WTC11 (cell line): Measurements from ENCODE around the gene TRAP1.

Source experiments
- GABPB1 ChIP-seq: sonication (generic); formaldehyde crosslinking; IDR thresholded peaks from 2 replicates; pipeline ENCODE4 v1.8.1; 2023; ENCODE audit warnings: mild to moderate bottlenecking, missing genetic modification reagents
- GTF2I ChIP-seq: fragments of 250-450 bp; sonication (Bioruptor Pico); conservative IDR thresholded peaks from 2 replicates; pipeline ENCODE4 v1.4.0; 2021; ENCODE audit warnings: mild to moderate bottlenecking
- NFYB ChIP-seq: sonication (generic); formaldehyde crosslinking; conservative IDR thresholded peaks from 2 replicates; pipeline ENCODE4 v1.8.0; 2022; ENCODE audit warnings: low read depth, missing genetic modification reagents
- SOX15 ChIP-seq: fragments of 250-450 bp; sonication (Bioruptor Pico); IDR thresholded peaks from 2 replicates; pipeline ENCODE4 v1.9.0; 2021; ENCODE audit warnings: mild to moderate bottlenecking
- TF ChIP-seq, protein P1 (sequence below): sonication (generic); formaldehyde crosslinking; IDR thresholded peaks from 2 replicates; pipeline ENCODE4 v1.8.1; 2023; ENCODE audit warnings: mild to moderate bottlenecking, moderate library complexity, missing genetic modification reagents
- TF ChIP-seq, protein P2 (sequence below): sonication (generic); formaldehyde crosslinking; IDR thresholded peaks from 2 replicates; pipeline ENCODE4 v1.8.1; 2023; ENCODE audit warnings: mild to moderate bottlenecking, missing genetic modification reagents, moderate library complexity
- TF ChIP-seq, protein P3 (sequence below): fragments of 200-600 bp; IDR thresholded peaks from 2 replicates; pipeline ENCODE4 v1.8.0; 2022; ENCODE audit warnings: antibody characterized with exemption
- TF ChIP-seq, protein P4 (sequence below): sonication (generic); formaldehyde crosslinking; IDR thresholded peaks from 2 replicates; pipeline ENCODE4 v1.8.1; 2022; ENCODE audit warnings: mild to moderate bottlenecking, moderate library complexity, missing genetic modification reagents
- TF ChIP-seq, protein P5 (sequence below): sonication (generic); formaldehyde crosslinking; IDR thresholded peaks from 2 replicates; pipeline ENCODE4 v1.8.1; 2022; ENCODE audit warnings: low read depth, mild to moderate bottlenecking, moderate library complexity, missing genetic modification reagents, borderline replicate concordance
- TF ChIP-seq, protein P6 (sequence below): sonication (generic); formaldehyde crosslinking; IDR thresholded peaks from 2 replicates; pipeline ENCODE4 v1.8.0; 2022; ENCODE audit warnings: mild to moderate bottlenecking, missing genetic modification reagents
- TF ChIP-seq, protein P7 (sequence below): sonication (generic); formaldehyde crosslinking; IDR thresholded peaks from 2 replicates; pipeline ENCODE4 v1.8.1; 2022; ENCODE audit warnings: low read depth, missing genetic modification reagents, borderline replicate concordance
- TF ChIP-seq, protein P8 (sequence below): sonication (generic); formaldehyde crosslinking; IDR thresholded peaks from 2 replicates; pipeline ENCODE4 v1.8.1; 2023; ENCODE audit warnings: mild to moderate bottlenecking, missing genetic modification reagents, borderline replicate concordance
- TF ChIP-seq, protein P9 (sequence below): sonication (generic); formaldehyde crosslinking; IDR thresholded peaks from 2 replicates; pipeline ENCODE4 v1.8.0; 2022; ENCODE audit warnings: mild to moderate bottlenecking, missing genetic modification reagents
- TF ChIP-seq, protein P10 (sequence below): sonication (generic); formaldehyde crosslinking; IDR thresholded peaks from 2 replicates; pipeline ENCODE4 v1.8.1; 2022; ENCODE audit warnings: missing genetic modification reagents, borderline replicate concordance

DNA sequence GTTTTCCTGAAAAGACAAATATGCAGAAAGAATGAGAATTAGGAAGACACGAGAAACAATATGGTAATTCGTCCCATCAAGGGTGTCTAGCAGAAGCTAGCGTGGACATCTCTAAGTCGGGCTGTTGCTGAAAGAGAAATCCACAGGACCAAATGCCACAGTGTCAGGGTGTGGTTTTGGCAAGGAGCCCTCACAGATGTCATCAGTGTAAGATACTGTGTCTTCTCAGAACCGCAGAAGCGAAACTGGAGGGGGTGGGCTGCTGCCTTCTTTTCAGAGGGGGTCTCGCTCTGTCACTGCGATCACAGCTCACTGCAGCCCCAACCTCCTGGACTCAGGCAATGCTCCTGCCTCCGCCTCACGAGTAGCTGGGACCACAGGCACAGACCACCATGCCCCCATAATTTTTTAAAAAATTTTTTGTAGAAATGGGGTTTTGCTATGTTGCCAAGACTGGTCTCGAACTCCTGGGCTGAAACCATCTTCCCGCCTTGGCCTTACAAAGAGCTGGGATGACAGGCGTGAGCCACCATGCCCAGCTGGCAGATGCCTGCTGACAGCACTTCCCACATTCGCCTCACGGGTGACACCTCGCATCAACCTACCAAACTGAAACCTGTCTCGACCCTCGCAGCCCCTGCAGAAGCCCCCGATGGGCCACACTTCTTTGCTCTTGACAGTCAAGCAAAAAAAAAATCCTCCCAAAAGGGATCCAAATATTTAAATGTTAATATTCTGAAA lies 26.2 kb downstream of the TRAP1 start:
- TF ChIP-seq, protein P1, sequence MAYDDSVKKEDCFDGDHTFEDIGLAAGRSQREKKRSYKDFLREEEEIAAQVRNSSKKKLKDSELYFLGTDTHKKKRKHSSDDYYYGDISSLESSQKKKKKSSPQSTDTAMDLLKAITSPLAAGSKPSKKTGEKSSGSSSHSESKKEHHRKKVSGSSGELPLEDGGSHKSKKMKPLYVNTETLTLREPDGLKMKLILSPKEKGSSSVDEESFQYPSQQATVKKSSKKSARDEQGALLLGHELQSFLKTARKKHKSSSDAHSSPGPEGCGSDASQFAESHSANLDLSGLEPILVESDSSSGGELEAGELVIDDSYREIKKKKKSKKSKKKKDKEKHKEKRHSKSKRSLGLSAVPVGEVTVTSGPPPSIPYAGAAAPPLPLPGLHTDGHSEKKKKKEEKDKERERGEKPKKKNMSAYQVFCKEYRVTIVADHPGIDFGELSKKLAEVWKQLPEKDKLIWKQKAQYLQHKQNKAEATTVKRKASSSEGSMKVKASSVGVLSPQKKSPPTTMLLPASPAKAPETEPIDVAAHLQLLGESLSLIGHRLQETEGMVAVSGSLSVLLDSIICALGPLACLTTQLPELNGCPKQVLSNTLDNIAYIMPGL: no peak
- TF ChIP-seq, protein P2, sequence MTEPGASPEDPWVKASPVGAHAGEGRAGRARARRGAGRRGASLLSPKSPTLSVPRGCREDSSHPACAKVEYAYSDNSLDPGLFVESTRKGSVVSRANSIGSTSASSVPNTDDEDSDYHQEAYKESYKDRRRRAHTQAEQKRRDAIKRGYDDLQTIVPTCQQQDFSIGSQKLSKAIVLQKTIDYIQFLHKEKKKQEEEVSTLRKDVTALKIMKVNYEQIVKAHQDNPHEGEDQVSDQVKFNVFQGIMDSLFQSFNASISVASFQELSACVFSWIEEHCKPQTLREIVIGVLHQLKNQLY (CRISPR knock-in tag): no peak
- TF ChIP-seq, protein P3, sequence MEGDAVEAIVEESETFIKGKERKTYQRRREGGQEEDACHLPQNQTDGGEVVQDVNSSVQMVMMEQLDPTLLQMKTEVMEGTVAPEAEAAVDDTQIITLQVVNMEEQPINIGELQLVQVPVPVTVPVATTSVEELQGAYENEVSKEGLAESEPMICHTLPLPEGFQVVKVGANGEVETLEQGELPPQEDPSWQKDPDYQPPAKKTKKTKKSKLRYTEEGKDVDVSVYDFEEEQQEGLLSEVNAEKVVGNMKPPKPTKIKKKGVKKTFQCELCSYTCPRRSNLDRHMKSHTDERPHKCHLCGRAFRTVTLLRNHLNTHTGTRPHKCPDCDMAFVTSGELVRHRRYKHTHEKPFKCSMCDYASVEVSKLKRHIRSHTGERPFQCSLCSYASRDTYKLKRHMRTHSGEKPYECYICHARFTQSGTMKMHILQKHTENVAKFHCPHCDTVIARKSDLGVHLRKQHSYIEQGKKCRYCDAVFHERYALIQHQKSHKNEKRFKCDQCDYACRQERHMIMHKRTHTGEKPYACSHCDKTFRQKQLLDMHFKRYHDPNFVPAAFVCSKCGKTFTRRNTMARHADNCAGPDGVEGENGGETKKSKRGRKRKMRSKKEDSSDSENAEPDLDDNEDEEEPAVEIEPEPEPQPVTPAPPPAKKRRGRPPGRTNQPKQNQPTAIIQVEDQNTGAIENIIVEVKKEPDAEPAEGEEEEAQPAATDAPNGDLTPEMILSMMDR: no peak
- TF ChIP-seq, protein P4, sequence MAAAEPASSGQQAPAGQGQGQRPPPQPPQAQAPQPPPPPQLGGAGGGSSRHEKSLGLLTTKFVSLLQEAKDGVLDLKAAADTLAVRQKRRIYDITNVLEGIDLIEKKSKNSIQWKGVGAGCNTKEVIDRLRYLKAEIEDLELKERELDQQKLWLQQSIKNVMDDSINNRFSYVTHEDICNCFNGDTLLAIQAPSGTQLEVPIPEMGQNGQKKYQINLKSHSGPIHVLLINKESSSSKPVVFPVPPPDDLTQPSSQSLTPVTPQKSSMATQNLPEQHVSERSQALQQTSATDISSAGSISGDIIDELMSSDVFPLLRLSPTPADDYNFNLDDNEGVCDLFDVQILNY (CRISPR knock-in tag): no peak
- TF ChIP-seq, protein P5, sequence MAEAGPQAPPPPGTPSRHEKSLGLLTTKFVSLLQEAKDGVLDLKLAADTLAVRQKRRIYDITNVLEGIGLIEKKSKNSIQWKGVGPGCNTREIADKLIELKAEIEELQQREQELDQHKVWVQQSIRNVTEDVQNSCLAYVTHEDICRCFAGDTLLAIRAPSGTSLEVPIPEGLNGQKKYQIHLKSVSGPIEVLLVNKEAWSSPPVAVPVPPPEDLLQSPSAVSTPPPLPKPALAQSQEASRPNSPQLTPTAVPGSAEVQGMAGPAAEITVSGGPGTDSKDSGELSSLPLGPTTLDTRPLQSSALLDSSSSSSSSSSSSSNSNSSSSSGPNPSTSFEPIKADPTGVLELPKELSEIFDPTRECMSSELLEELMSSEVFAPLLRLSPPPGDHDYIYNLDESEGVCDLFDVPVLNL (CRISPR knock-in tag): no peak
- TF ChIP-seq GTF2I (no peak), SOX15 (CRISPR knock-in tag) (no peak), GABPB1 (CRISPR knock-in tag) (no peak), NFYB (no peak)
- TF ChIP-seq, protein P6, sequence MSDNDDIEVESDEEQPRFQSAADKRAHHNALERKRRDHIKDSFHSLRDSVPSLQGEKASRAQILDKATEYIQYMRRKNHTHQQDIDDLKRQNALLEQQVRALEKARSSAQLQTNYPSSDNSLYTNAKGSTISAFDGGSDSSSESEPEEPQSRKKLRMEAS (CRISPR knock-in tag): no peak
- TF ChIP-seq, protein P7, sequence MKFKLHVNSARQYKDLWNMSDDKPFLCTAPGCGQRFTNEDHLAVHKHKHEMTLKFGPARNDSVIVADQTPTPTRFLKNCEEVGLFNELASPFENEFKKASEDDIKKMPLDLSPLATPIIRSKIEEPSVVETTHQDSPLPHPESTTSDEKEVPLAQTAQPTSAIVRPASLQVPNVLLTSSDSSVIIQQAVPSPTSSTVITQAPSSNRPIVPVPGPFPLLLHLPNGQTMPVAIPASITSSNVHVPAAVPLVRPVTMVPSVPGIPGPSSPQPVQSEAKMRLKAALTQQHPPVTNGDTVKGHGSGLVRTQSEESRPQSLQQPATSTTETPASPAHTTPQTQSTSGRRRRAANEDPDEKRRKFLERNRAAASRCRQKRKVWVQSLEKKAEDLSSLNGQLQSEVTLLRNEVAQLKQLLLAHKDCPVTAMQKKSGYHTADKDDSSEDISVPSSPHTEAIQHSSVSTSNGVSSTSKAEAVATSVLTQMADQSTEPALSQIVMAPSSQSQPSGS: no peak
- TF ChIP-seq, protein P8, sequence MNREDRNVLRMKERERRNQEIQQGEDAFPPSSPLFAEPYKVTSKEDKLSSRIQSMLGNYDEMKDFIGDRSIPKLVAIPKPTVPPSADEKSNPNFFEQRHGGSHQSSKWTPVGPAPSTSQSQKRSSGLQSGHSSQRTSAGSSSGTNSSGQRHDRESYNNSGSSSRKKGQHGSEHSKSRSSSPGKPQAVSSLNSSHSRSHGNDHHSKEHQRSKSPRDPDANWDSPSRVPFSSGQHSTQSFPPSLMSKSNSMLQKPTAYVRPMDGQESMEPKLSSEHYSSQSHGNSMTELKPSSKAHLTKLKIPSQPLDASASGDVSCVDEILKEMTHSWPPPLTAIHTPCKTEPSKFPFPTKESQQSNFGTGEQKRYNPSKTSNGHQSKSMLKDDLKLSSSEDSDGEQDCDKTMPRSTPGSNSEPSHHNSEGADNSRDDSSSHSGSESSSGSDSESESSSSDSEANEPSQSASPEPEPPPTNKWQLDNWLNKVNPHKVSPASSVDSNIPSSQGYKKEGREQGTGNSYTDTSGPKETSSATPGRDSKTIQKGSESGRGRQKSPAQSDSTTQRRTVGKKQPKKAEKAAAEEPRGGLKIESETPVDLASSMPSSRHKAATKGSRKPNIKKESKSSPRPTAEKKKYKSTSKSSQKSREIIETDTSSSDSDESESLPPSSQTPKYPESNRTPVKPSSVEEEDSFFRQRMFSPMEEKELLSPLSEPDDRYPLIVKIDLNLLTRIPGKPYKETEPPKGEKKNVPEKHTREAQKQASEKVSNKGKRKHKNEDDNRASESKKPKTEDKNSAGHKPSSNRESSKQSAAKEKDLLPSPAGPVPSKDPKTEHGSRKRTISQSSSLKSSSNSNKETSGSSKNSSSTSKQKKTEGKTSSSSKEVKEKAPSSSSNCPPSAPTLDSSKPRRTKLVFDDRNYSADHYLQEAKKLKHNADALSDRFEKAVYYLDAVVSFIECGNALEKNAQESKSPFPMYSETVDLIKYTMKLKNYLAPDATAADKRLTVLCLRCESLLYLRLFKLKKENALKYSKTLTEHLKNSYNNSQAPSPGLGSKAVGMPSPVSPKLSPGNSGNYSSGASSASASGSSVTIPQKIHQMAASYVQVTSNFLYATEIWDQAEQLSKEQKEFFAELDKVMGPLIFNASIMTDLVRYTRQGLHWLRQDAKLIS: no peak
- TF ChIP-seq, protein P9, sequence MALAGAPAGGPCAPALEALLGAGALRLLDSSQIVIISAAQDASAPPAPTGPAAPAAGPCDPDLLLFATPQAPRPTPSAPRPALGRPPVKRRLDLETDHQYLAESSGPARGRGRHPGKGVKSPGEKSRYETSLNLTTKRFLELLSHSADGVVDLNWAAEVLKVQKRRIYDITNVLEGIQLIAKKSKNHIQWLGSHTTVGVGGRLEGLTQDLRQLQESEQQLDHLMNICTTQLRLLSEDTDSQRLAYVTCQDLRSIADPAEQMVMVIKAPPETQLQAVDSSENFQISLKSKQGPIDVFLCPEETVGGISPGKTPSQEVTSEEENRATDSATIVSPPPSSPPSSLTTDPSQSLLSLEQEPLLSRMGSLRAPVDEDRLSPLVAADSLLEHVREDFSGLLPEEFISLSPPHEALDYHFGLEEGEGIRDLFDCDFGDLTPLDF (CRISPR knock-in tag): no peak
- TF ChIP-seq, protein P10, sequence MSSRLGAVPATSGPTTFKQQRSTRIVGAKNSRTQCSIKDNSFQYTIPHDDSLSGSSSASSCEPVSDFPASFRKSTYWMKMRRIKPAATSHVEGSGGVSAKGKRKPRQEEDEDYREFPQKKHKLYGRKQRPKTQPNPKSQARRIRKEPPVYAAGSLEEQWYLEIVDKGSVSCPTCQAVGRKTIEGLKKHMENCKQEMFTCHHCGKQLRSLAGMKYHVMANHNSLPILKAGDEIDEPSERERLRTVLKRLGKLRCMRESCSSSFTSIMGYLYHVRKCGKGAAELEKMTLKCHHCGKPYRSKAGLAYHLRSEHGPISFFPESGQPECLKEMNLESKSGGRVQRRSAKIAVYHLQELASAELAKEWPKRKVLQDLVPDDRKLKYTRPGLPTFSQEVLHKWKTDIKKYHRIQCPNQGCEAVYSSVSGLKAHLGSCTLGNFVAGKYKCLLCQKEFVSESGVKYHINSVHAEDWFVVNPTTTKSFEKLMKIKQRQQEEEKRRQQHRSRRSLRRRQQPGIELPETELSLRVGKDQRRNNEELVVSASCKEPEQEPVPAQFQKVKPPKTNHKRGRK (CRISPR knock-in tag): no peak
